H1 (cell line): Measurements from ENCODE around the gene IPO13. TPM values are rescaled to one million over a fixed set of nuclear protein-coding genes. Genes with fewer than 3 reads are reported as not detected.
A peak's percentile ranks its signal among the peaks of the same experiment; 100 is the strongest.

ENCODE experiments used
- CTCF ChIA-PET: fragments of 300-600 bp; sonication (Branson Sonifier 250); formaldehyde crosslinking; loops from one replicate; lab custom pipeline; 2021; ENCODE audit not compliant: partially characterized antibody; lab: Charles Lee
- POLR2A ChIA-PET: fragments of 300-600 bp; sonication (Branson Sonifier 250); formaldehyde crosslinking; loops from one replicate; lab custom pipeline; 2021; ENCODE audit warnings: inconsistent platforms; ENCODE audit not compliant: partially characterized antibody; lab: Charles Lee
- DNase-seq, 2 experiments: peaks; one replicate each; pipeline versions ENCODE4 v3.0.0 to v3.0.0-alpha.2; 2010 to 2022; ENCODE audit warnings: low spot score in 2 of 2, low read depth in 1 of 2, mixed read lengths in 1 of 2
- FAIRE-seq: peaks from 2 replicates; lab custom pipeline; 2011; peaks lifted over from hg19 to GRCh38; lab: Jason Lieb, UNC
- H2AFZ ChIP-seq: 2 replicates; pipeline ENCODE4 v1.8.1; 2012; ENCODE audit warnings: low read length, inconsistent platforms
- H2AK5ac ChIP-seq: 2 replicates; pipeline ENCODE4 v1.6.1; 2013; ENCODE audit warnings: low read depth, low read length
- H2BK120ac ChIP-seq: replicated peaks from 2 replicates; pipeline ENCODE3; 2013; ENCODE audit warnings: low read depth, low read length, inconsistent platforms
- H2BK12ac ChIP-seq: 2 replicates; pipeline ENCODE4 v1.6.1; 2013; ENCODE audit warnings: low read depth, low read length
- H2BK15ac ChIP-seq: 2 replicates; pipeline ENCODE4 v1.6.1; 2013; ENCODE audit warnings: low read length
- H2BK20ac ChIP-seq: 2 replicates; pipeline ENCODE4 v1.6.1; 2013; ENCODE audit warnings: low read length
- H2BK5ac ChIP-seq: 2 replicates; pipeline ENCODE4 v1.6.1; 2013; ENCODE audit warnings: low read depth, low read length
- H3K14ac ChIP-seq: 2 replicates; pipeline ENCODE4 v1.6.1; 2013; ENCODE audit warnings: inconsistent platforms; ENCODE audit not compliant: insufficient read length
- H3K18ac ChIP-seq: 2 replicates; pipeline ENCODE4 v1.6.1; 2013; ENCODE audit warnings: low read length; ENCODE audit errors: extremely low read depth
- H3K23ac ChIP-seq: 2 replicates; pipeline ENCODE4 v1.6.1; 2013; ENCODE audit warnings: inconsistent platforms; ENCODE audit not compliant: insufficient read length
- H3K23me2 ChIP-seq: 2 replicates; pipeline ENCODE4 v1.6.1; 2013; ENCODE audit warnings: low read depth, low read length
- H3K27ac ChIP-seq: 2 replicates; pipeline ENCODE4 v1.6.1; 2011; ENCODE audit warnings: low read depth, low read length, inconsistent platforms
- H3K27me3 ChIP-seq, 4 experiments: replicated peaks in 1 of 4; 1 replicate in 1 of 4; 2 replicates in 3 of 4; pipeline versions ENCODE4 v1.6.1 to v1.8.1; 2011 to 2013; ENCODE audit warnings: low read length in 3 of 4, mild to moderate bottlenecking in 3 of 4, inconsistent platforms in 2 of 4, mixed read lengths in 2 of 4, moderate library complexity in 1 of 4; ENCODE audit not compliant: control insufficient read depth in 3 of 4, insufficient read depth in 3 of 4; ENCODE audit errors: extremely low read depth in 1 of 4
- H3K36me3 ChIP-seq, 4 experiments: 2 replicates each; pipeline versions ENCODE4 v1.6.1 to v1.8.1; 2011 to 2013; ENCODE audit warnings: mild to moderate bottlenecking in 4 of 4, low read length in 3 of 4, moderate library complexity in 2 of 4, control low read depth in 1 of 4, inconsistent platforms in 1 of 4; ENCODE audit not compliant: insufficient read depth in 4 of 4, control insufficient read depth in 2 of 4
- H3K4ac ChIP-seq: replicated peaks from 2 replicates; pipeline ENCODE3; 2013; ENCODE audit warnings: low read length, low read depth, mixed read lengths, inconsistent platforms; ENCODE audit not compliant: insufficient read length
- H3K4me1 ChIP-seq, 4 experiments: replicated peaks in 1 of 4; 1 replicate in 1 of 4; 2 replicates in 3 of 4; pipeline versions ENCODE4 v1.6.1 to v1.8.1; 2011 to 2013; ENCODE audit warnings: low read length in 3 of 4, inconsistent platforms in 2 of 4, mixed read lengths in 1 of 4; ENCODE audit not compliant: insufficient read depth in 4 of 4, control insufficient read depth in 3 of 4
- H3K4me2 ChIP-seq, 2 experiments: 2 replicates each; pipeline versions ENCODE4 v1.6.1 to v1.8.1; 2011 to 2013; ENCODE audit warnings: low read depth in 2 of 2, low read length in 2 of 2, control low read depth in 1 of 2, inconsistent platforms in 1 of 2, mild to moderate bottlenecking in 1 of 2; ENCODE audit not compliant: insufficient read depth in 1 of 2
- H3K4me3 ChIP-seq, 4 experiments: fragments of 200-600, 300-600 bp in 1 of 4; sonication (generic), shearing (Covaris generic), sonication (Bioruptor Twin) in 1 of 4; 2 replicates each; pipeline versions ENCODE4 v1.5.1 to v1.8.1; 2011 to 2016; ENCODE audit warnings: low read length in 4 of 4, low read depth in 3 of 4, control low read depth in 2 of 4, inconsistent platforms in 2 of 4, mild to moderate bottlenecking in 2 of 4, mixed read lengths in 1 of 4, moderate library complexity in 1 of 4; ENCODE audit not compliant: insufficient read depth in 2 of 4; ENCODE audit errors: extremely low read depth in 1 of 4
- H3K56ac ChIP-seq: replicated peaks from 2 replicates; pipeline ENCODE3; 2013; ENCODE audit warnings: low read depth, mild to moderate bottlenecking, mixed read lengths, low read length, inconsistent platforms; ENCODE audit not compliant: insufficient read length
- H3K79me1 ChIP-seq: 2 replicates; pipeline ENCODE4 v1.6.1; 2013; ENCODE audit warnings: low read depth, low read length, control low read depth
- H3K79me2 ChIP-seq, 2 experiments: 2 replicates each; pipeline versions ENCODE4 v1.6.1 to v1.8.1; 2012 to 2013; ENCODE audit warnings: low read length in 2 of 2, mild to moderate bottlenecking in 2 of 2, inconsistent platforms in 1 of 2; ENCODE audit not compliant: insufficient read depth in 2 of 2, control insufficient read depth in 1 of 2
- H3K9ac ChIP-seq, 4 experiments: replicated peaks in 1 of 4; 1 replicate in 1 of 4; 2 replicates in 3 of 4; pipeline versions ENCODE4 v1.6.1 to v1.8.1; 2011 to 2013; ENCODE audit warnings: low read depth in 3 of 4, low read length in 3 of 4, control low read depth in 2 of 4, mild to moderate bottlenecking in 2 of 4, moderate library complexity in 2 of 4, inconsistent platforms in 1 of 4; ENCODE audit errors: extremely low read depth in 1 of 4
- H3K9me3 ChIP-seq, 2 experiments: 2 replicates each; pipeline versions ENCODE4 v1.6.1 to v1.8.1; 2012 to 2013; ENCODE audit warnings: mild to moderate bottlenecking in 2 of 2, moderate library complexity in 2 of 2, control low read depth in 1 of 2, inconsistent platforms in 1 of 2, low read depth in 1 of 2, low read length in 1 of 2, mixed read lengths in 1 of 2; ENCODE audit not compliant: insufficient read depth in 2 of 2
- H4K20me1 ChIP-seq, 2 experiments: replicated peaks in 1 of 2; 2 replicates each; pipeline versions ENCODE3 to v1.8.1; 2011 to 2013; ENCODE audit warnings: inconsistent platforms in 2 of 2, low read length in 2 of 2, mild to moderate bottlenecking in 1 of 2; ENCODE audit not compliant: insufficient read depth in 2 of 2, control insufficient read depth in 1 of 2
- H4K5ac ChIP-seq: 2 replicates; pipeline ENCODE4 v1.6.1; 2013; ENCODE audit warnings: low read length, low read depth, mixed read lengths, inconsistent platforms; ENCODE audit not compliant: insufficient read length
- H4K8ac ChIP-seq: 2 replicates; pipeline ENCODE4 v1.8.0; 2013; ENCODE audit warnings: mild to moderate bottlenecking, moderate library complexity, low read length, inconsistent platforms; ENCODE audit not compliant: insufficient read depth; ENCODE audit errors: extremely low read depth
- H4K91ac ChIP-seq: replicated peaks from 2 replicates; pipeline ENCODE3; 2013; ENCODE audit warnings: low read length, mixed read lengths, inconsistent platforms; ENCODE audit not compliant: insufficient read length
- CHD1 ChIP-seq: IDR thresholded peaks from 2 replicates; pipeline ENCODE4 v1.6.1; 2012; ENCODE audit warnings: low read depth, low read length, improper control_type of control experiment
- JUND ChIP-seq: IDR thresholded peaks from 2 replicates; pipeline ENCODE4 v1.6.1; 2011; ENCODE audit warnings: mild to moderate bottlenecking, improper control_type of control experiment, low read length
- KDM4A ChIP-seq: IDR thresholded peaks from one replicate; pipeline ENCODE4 v1.7.1; 2012; ENCODE audit warnings: low read depth, mild to moderate bottlenecking, moderate library complexity, low read length, inconsistent platforms; ENCODE audit not compliant: severe bottlenecking
- RFX5 ChIP-seq: IDR thresholded peaks from 2 replicates; pipeline ENCODE4 v1.6.1; 2011; ENCODE audit warnings: low read depth, low read length, improper control_type of control experiment, borderline replicate concordance
- SIX5 ChIP-seq: IDR thresholded peaks from 2 replicates; pipeline ENCODE4 v1.6.1; 2011; ENCODE audit warnings: mild to moderate bottlenecking, low read depth, low read length
- TAF7 ChIP-seq: optimal IDR thresholded peaks from 2 replicates; pipeline ENCODE3; 2011; ENCODE audit warnings: low read depth, mild to moderate bottlenecking, inconsistent platforms, low read length, moderate library complexity, borderline replicate concordance
- YY1 ChIP-seq: IDR thresholded peaks from 2 replicates; pipeline ENCODE4 v1.6.1; 2011; ENCODE audit warnings: low read depth, mild to moderate bottlenecking, low read length
- ZNF274 ChIP-seq: IDR thresholded peaks from 2 replicates; pipeline ENCODE4 v1.7.0; 2012; ENCODE audit warnings: low read length, borderline replicate concordance; ENCODE audit errors: extremely low read depth
- WGBS, 2 experiments: shearing (Covaris generic) in 1 of 2; methylation state at CpG; one replicate each; pipeline versions ENCODE4 v1.1.6 to v1.1.7; 2013 to 2015; ENCODE audit warnings: low lambda C conversion rate in 2 of 2, mixed read lengths in 2 of 2, inconsistent platforms in 1 of 2, low coverage in 1 of 2, missing lambda C conversion rate in 1 of 2; ENCODE audit not compliant: insufficient replicate concordance in 2 of 2, insufficient coverage in 1 of 2, insufficient read length in 1 of 2; ENCODE audit errors: extremely low coverage in 1 of 2, missing lambda C conversion rate in 1 of 2; 5-methylcytosine and 5-hydroxymethylcytosine counted together
- long read RNA-seq, 2 experiments: library from RNA in 1 of 2; library from capped mRNA in 1 of 2; stranded (forward); transcript quantifications; one replicate each; pipeline ENCODE4 v2.0.0, GENCODE V29; 2021; ENCODE audit warnings: inconsistent platforms in 1 of 2
- polyA minus RNA-seq, 3 experiments: library from RNA; depleted of rRNA, polyadenylated mRNA; stranded (reverse); fragments of >200 nt; gene quantifications; 1 replicate in 2 of 3; 2 replicates in 1 of 3; pipeline ENCODE4 v1.2.3, GENCODE V29; 2011
- polyA plus RNA-seq, 7 experiments: library from polyadenylated mRNA; depleted of rRNA in 3 of 7; stranded (reverse) in 5 of 7; unstranded in 2 of 7; fragments of >200 nt in 5 of 7; fragments of 200-250 nt in 2 of 7; gene quantifications; 1 replicate in 5 of 7; 2 replicates in 1 of 7; 4 replicates in 1 of 7; pipeline versions ENCODE4 v1.2.1 to v1.2.3, GENCODE V29; 2011 to 2013; ENCODE audit warnings: missing spikeins in 2 of 7, mixed read lengths in 2 of 7
- total RNA-seq: library from RNA; stranded (reverse); fragmentation: NEBNext Ultra II Directional; extraction: Animal tissue kit (Norgen Biotek cat#: 25700); gene quantifications from 2 replicates; pipeline ENCODE4 v1.2.1, GENCODE V29; 2021

IPO13 gene
- total RNA-seq (20.7 and 23.0 TPM in 2 replicates), polyA plus RNA-seq (2011; rRNA removed) (27.0 and 29.4 TPM in 2 replicates), polyA minus RNA-seq (2011; rRNA and poly(A)+ RNA removed) (47.8 and 49.9 TPM in 2 replicates)
- polyA plus RNA-seq (2011; cell fraction: cytosol; rRNA removed) = 21.9 TPM
- 39.3 TPM for polyA plus RNA-seq (2011; cell fraction: nucleus; rRNA removed)
- polyA plus RNA-seq (2012, experiment 1 of 2) = 17.0 to 24.3 TPM (median 21.8 TPM) in 4 replicates
- polyA plus RNA-seq (2012, experiment 2 of 2) = 28.0 TPM
- polyA plus RNA-seq (2013, experiment 1 of 2) = 10.8 TPM
- polyA plus RNA-seq (2013, experiment 2 of 2) = 10.3 TPM
- 19.0 TPM for polyA minus RNA-seq (2011; cell fraction: cytosol; rRNA and poly(A)+ RNA removed)
- 22.4 TPM for polyA minus RNA-seq (2011; cell fraction: nucleus; rRNA and poly(A)+ RNA removed)
- long read RNA-seq, experiment 1, partial matches to known transcripts = 7 of 21 reads
- long read RNA-seq, experiment 1, other reads (novel, unspliced or antisense) = 9 of 21 reads
- long read RNA-seq, experiment 2, partial matches to known transcripts = 3 of 4 reads
- long read RNA-seq, experiment 2, other reads (novel, unspliced or antisense) = 0 of 4 reads

GRCh38 chr1:43946236-43947060 is at the start of gene IPO13:
TSS of gene IPO13 (plus strand) at chr1:43946950. CDS start at chr1:43947601, 651 bp downstream.
- H3K9ac ChIP-seq = peak within 1 kb of the TSS; percentile 75 to 98 (median 96)
- FAIRE-seq (no peak), DNase-seq (peak; percentile 93 to 97)
- no peaks in the 10 kb centered on the region; a peak in 1 of 8 replicates for H3K36me3 ChIP-seq
- H2BK15ac ChIP-seq = peak within 1 kb of the TSS; percentile 100; the same call in 1 of the 2 replicates
- no peaks in the 10 kb centered on the region for H3K9me3 ChIP-seq
- H4K8ac ChIP-seq = peak within 1 kb of the TSS; percentile 100
- no peak within 1 kb of the TSS for H2BK120ac ChIP-seq
- peak within 1 kb of the TSS; percentile 57 for H3K4ac ChIP-seq
- no peak within 1 kb of the TSS for H2AK5ac ChIP-seq
- peaks cover 3% of the 10 kb centered on the region; the same call in 1 of the 2 replicates for H3K79me1 ChIP-seq
- H3K79me2 ChIP-seq = no peaks in the 10 kb centered on the region
- 3% methylated on average over 57 of the region's 74 CpGs; no CpG with 5 or more reads in 1 of the 2 experiments for WGBS, 2 experiments
- peak within 1 kb of the TSS; percentile 66 to 98 for H3K4me2 ChIP-seq
- H4K20me1 ChIP-seq = peaks cover 0 to 4% of the 10 kb centered on the region in 2 experiments
- H3K4me1 ChIP-seq = peaks cover 0 to 17% (median 4%) of the 10 kb centered on the region in 4 experiments; a peak in 5 of 7 replicates
- peak within 1 kb of the TSS; percentile 44 to 90 (median 76) for H3K4me3 ChIP-seq
- H2AFZ ChIP-seq = peak within 1 kb of the TSS; percentile 61; the same call in 1 of the 2 replicates
- H4K5ac ChIP-seq = peak within 1 kb of the TSS; percentile 100
- peaks cover 3% of the 10 kb centered on the region; the same call in 1 of the 2 replicates for H3K23me2 ChIP-seq
- H2BK12ac ChIP-seq = peak within 1 kb of the TSS; percentile 95
- peak within 1 kb of the TSS; percentile 99 for H2BK5ac ChIP-seq
- peak within 1 kb of the TSS; percentile 99 for H3K56ac ChIP-seq
- peak within 1 kb of the TSS; percentile 99 for H3K27ac ChIP-seq
- peak within 1 kb of the TSS; percentile 97 for H3K18ac ChIP-seq
- H4K91ac ChIP-seq = peak within 1 kb of the TSS; percentile 99
- no peak within 1 kb of the TSS for H3K23ac ChIP-seq
- no peak within 1 kb of the TSS for H2BK20ac ChIP-seq
- H3K14ac ChIP-seq = no peak within 1 kb of the TSS
- H3K27me3 ChIP-seq = no peaks in the 10 kb centered on the region; a peak in 1 of 7 replicates
- CTCF ChIA-PET = interaction anchor here (0.7 to 10.8 kb wide), 26 partner anchors 9 to 214 kb away, joined by 3 to 151 read pairs (median 4); partner anchors contain the start of genes ARTN and DPH2
- POLR2A ChIA-PET = interaction anchor here (0.6 to 6.8 kb wide), 15 partner anchors 9 to 293 kb away, joined by 3 to 29 read pairs (median 4); partner anchors contain the start of genes ATP6V0B, CCDC24 and DPH2
- TF ChIP-seq SIX5 = peak; percentile 56; the same call in 1 of the 2 replicates
- 0 out of 2 replicates have a peak, but pooled peaks have one; percentile 3 for TF ChIP-seq RFX5
- no peak for TF ChIP-seq CHD1
- TF ChIP-seq ZNF274 = no peak
- peak; percentile 10 for TF ChIP-seq KDM4A
- TF ChIP-seq JUND = no peak
- TF ChIP-seq TAF7 = peak; percentile 63
- TF ChIP-seq YY1 = no peak
